ENCODE data around the gene NACA. TPM values are rescaled to one million over a fixed set of nuclear protein-coding genes. Genes with fewer than 3 reads are reported as not detected.

NACA gene
- total RNA-seq, 3 donors from 2014 or later = 507 to 753 (median 639) TPM

DNA sequence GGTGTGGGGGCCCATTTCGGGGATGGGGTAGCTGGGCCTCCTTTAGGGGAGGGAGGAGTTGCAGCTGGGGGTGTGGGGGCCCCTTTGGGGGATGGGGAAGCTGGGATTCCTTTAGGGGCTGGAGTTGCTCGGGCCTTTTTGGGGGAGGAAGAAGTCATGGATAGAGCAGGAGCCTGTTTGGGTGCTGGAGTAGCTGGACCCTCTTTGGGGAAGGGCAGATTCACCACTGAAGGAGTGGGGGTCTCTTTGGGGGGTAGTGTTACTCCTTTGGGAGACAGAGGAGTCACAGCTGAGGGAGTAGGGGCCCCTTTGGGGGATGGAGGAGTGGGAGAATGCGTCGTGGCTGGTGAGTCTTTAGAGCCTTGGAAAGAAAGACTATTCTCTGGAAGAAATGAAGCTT lies 6.5 kb downstream of the NACA start:
- ATAC-seq (no peak), DNase-seq (no peak)
- H3K9me3 ChIP-seq = no peaks in the 10 kb centered on the region
- TF ChIP-seq, protein P1, sequence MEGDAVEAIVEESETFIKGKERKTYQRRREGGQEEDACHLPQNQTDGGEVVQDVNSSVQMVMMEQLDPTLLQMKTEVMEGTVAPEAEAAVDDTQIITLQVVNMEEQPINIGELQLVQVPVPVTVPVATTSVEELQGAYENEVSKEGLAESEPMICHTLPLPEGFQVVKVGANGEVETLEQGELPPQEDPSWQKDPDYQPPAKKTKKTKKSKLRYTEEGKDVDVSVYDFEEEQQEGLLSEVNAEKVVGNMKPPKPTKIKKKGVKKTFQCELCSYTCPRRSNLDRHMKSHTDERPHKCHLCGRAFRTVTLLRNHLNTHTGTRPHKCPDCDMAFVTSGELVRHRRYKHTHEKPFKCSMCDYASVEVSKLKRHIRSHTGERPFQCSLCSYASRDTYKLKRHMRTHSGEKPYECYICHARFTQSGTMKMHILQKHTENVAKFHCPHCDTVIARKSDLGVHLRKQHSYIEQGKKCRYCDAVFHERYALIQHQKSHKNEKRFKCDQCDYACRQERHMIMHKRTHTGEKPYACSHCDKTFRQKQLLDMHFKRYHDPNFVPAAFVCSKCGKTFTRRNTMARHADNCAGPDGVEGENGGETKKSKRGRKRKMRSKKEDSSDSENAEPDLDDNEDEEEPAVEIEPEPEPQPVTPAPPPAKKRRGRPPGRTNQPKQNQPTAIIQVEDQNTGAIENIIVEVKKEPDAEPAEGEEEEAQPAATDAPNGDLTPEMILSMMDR (IDR thresholded peaks at IDR 0.05) = no peak
- peaks cover 37% of the 10 kb centered on the region for H3K4me1 ChIP-seq (ENCODE audit: low read depth)
- H3K36me3 ChIP-seq (ENCODE audit: low read depth) = peaks cover 5% of the 10 kb centered on the region
- intact Hi-C loops (cut with DNase I, micrococcal nuclease) = no loop called here
- H3K4me3 ChIP-seq = no peak overlapping the region

- Histone ChIP-seq H3K4me1 (ENCODE audit: low read depth) (peaks cover 32% of the 10 kb centered on the region), H3K36me3 (ENCODE audit: low read depth) (peaks cover 10% of the 10 kb centered on the region), H3K9me3 (no peaks in the 10 kb centered on the region), H3K4me3 (no peak overlapping the region)
- DNase-seq (no peak), ATAC-seq (no peak)
- TF ChIP-seq, protein P1 (IDR thresholded peaks at IDR 0.05) = no peak
- intact Hi-C loops (cut with DNase I, micrococcal nuclease) = no loop called here
These were observed 7.0 kb downstream of the NACA start for GRCh38 chr12:56718149-56718548.

- TF ChIP-seq, protein P1 (IDR thresholded peaks at IDR 0.05) = no peak
- H3K4me1 ChIP-seq (ENCODE audit: low read depth) = peaks cover 22% of the 10 kb centered on the region
- H3K4me3 ChIP-seq = no peak overlapping the region
- intact Hi-C loops (cut with DNase I, micrococcal nuclease) = no loop called here
- H3K36me3 ChIP-seq (ENCODE audit: low read depth) = peaks cover 17% of the 10 kb centered on the region
- no peaks in the 10 kb centered on the region for H3K9me3 ChIP-seq
- no peak for ATAC-seq
- DNase-seq = no peak
These were observed 7.9 kb downstream of the NACA start for GRCh38 chr12:56716933-56717880.

DNA sequence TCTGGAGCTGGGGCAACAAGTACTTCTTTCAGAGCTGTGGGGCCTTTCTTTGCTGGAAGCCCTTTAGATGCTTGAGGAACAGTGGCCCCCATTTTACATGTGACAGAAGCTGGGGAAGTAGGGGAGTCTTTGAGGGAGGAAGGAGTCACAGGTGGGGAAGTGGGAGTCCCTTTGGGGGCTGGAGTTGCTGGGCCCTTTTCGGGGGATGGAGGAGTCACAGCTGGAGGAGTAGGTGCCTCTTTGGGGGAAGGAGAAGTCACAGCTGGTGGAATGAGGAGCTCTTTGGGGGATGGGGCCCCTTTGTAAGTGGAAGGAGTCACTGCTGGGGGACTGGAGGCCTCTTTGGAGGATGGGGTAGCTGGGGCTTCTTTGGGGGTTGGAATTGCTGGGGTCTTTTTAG lies 8.6 kb downstream of the NACA start:
- TF ChIP-seq, protein P1 (IDR thresholded peaks at IDR 0.05) = no peak
- Histone ChIP-seq H3K4me1 (ENCODE audit: low read depth) (peaks cover 16% of the 10 kb centered on the region), H3K4me3 (no peak overlapping the region), H3K9me3 (no peaks in the 10 kb centered on the region), H3K36me3 (ENCODE audit: low read depth) (peaks cover 18% of the 10 kb centered on the region)
- intact Hi-C loops (cut with DNase I, micrococcal nuclease) = no loop called here
- DNase-seq = no peak
- no peak for ATAC-seq

- intact Hi-C loops (cut with DNase I, micrococcal nuclease) = no loop called here
- ATAC-seq = no peak
- Histone ChIP-seq H3K9me3 (no peaks in the 10 kb centered on the region), H3K36me3 (ENCODE audit: low read depth) (peaks cover 18% of the 10 kb centered on the region), H3K4me1 (ENCODE audit: low read depth) (peaks cover 12% of the 10 kb centered on the region), H3K4me3 (no peak overlapping the region)
- no peak for DNase-seq
- TF ChIP-seq, protein P1 (IDR thresholded peaks at IDR 0.05) = no peak
These were observed 9.3 kb downstream of the NACA start for GRCh38 chr12:56715798-56716197.
